Karpas-422 (cell line): ENCODE measurements around the gene SYCP2L. TPM values are rescaled to one million over a fixed set of nuclear protein-coding genes. Genes with fewer than 3 reads are reported as not detected.
"Not testable (repeated sequence)": the region's sequence is repeated elsewhere in the genome, so short reads cannot be mapped to it uniquely, and the experiment has no call there.

ENCODE experiments used
- DNase-seq: peaks from one replicate; pipeline ENCODE4 v3.0.0-alpha.2; 2015
- H2AFZ ChIP-seq: fragments of 200-600 bp; sonication (generic); 2 replicates; pipeline ENCODE4 v1.6.1; 2014; ENCODE audit warnings: antibody characterized with exemption, low read length, mixed read lengths
- H3K27ac ChIP-seq: fragments of 200-600 bp; sonication (generic); 2 replicates; pipeline ENCODE4 v1.5.1; 2014; ENCODE audit warnings: mild to moderate bottlenecking, low read length, moderate library complexity
- H3K27me3 ChIP-seq: fragments of 200-600 bp; sonication (generic); 2 replicates; pipeline ENCODE4 v1.6.1; 2014; ENCODE audit warnings: low read length, mixed read lengths
- H3K36me3 ChIP-seq: fragments of 200-600 bp; sonication (generic); 2 replicates; pipeline ENCODE4 v1.6.1; 2014; ENCODE audit warnings: low read length, mixed read lengths; ENCODE audit not compliant: insufficient read depth
- H3K4me1 ChIP-seq: fragments of 200-600 bp; sonication (generic); 2 replicates; pipeline ENCODE4 v1.6.1; 2014; ENCODE audit warnings: mild to moderate bottlenecking, low read length, mixed read lengths
- H3K4me2 ChIP-seq: fragments of 200-600 bp; sonication (generic); 2 replicates; pipeline ENCODE4 v1.6.1; 2014; ENCODE audit warnings: low read length, low read depth, mild to moderate bottlenecking; ENCODE audit not compliant: poor library complexity, severe bottlenecking
- H3K4me3 ChIP-seq: fragments of 200-600 bp; sonication (generic); 2 replicates; pipeline ENCODE4 v1.5.1; 2014; ENCODE audit warnings: mild to moderate bottlenecking, antibody characterized with exemption, low read length, mixed read lengths
- H3K79me2 ChIP-seq: fragments of 200-600 bp; sonication (generic); 2 replicates; pipeline ENCODE4 v1.6.1; 2014; ENCODE audit warnings: mild to moderate bottlenecking, low read length, mixed read lengths
- H3K9ac ChIP-seq: fragments of 200-600 bp; sonication (generic); 2 replicates; pipeline ENCODE4 v1.6.0; 2014; ENCODE audit warnings: low read length
- H3K9me2 ChIP-seq: fragments of 200-600 bp; sonication (generic), shearing (Covaris generic); replicated peaks from 2 replicates; pipeline ENCODE4 v1.6.0; 2014; ENCODE audit warnings: mild to moderate bottlenecking, low read length, moderate library complexity; ENCODE audit not compliant: insufficient read depth
- H3K9me3 ChIP-seq: fragments of 300-700, 200-600 bp; sonication (generic); 2 replicates; pipeline ENCODE4 v1.6.1; 2014; ENCODE audit warnings: low read length, mixed read lengths
- H4K20me1 ChIP-seq: fragments of 200-600 bp; sonication (generic); 2 replicates; pipeline ENCODE4 v1.6.1; 2014; ENCODE audit warnings: mild to moderate bottlenecking, antibody characterized with exemption, low read length, low read depth; ENCODE audit not compliant: insufficient read depth
- total RNA-seq: library from RNA; depleted of rRNA; stranded (reverse); fragments of >200 nt; shearing (Covaris generic); gene quantifications from 2 replicates; pipeline ENCODE4 v1.2.3, GENCODE V29; 2014; ENCODE audit warnings: low replicate concordance

SYCP2L gene
- total RNA-seq, 1 experiment from 2014 or later = not detected

DNA sequence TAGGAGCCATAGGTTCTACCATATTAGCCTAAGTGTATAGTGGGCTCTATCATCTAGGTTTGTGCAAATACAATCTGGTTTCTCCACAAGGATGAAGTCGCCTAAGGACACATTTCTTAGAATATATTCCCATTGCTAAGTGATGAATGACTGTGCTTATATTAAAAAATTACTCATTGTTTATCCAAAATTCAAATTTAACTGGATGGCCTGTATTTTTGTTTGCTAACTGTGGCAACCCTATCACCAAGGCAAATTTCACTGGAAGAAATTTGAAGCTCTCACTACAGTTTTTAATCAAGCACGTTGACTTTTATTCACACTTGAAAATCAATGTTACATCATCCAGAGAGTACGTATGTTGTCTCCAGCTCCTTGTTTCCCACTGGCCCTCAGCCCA, 18.9 kb upstream of the SYCP2L start:
- Histone ChIP-seq H3K4me1 (no peaks in the 10 kb centered on the region), H3K79me2 (no peaks in the 10 kb centered on the region), H3K9me3 (no peaks in the 10 kb centered on the region), H4K20me1 (no peaks in the 10 kb centered on the region), H3K27me3 (no peaks in the 10 kb centered on the region), H3K27ac (no peak overlapping the region), H3K36me3 (no peaks in the 10 kb centered on the region), H3K4me3 (no peak overlapping the region), H3K9ac (no peak overlapping the region), H2AFZ (no peak overlapping the region), H3K4me2 (no peak overlapping the region), H3K9me2 (no peaks in the 10 kb centered on the region)
- DNase-seq = no peak

DNA sequence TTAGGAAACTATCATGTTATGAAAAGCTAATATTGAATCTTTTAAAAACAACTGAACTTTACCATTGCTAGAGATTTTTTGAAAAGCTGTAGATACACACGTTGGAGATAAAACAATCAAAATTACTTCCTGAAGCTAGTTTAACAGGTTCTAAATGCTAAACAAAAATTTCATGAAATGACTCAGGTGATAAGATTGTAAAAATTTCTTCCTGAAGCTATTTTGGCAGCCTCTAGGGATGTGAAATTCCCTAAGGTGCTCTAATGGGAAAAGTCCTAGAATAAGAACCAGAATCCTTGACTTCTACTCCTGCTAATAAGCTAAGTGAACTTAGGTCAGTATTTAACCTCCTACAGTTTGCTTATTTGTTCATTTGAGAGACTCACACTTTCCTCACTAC, 13.5 kb upstream of the SYCP2L start:
- Histone ChIP-seq H3K9me3 (no peaks in the 10 kb centered on the region), H4K20me1 (no peaks in the 10 kb centered on the region), H3K4me1 (no peaks in the 10 kb centered on the region), H3K27ac (no peak overlapping the region), H3K36me3 (no peaks in the 10 kb centered on the region), H3K9me2 (no peaks in the 10 kb centered on the region), H3K79me2 (no peaks in the 10 kb centered on the region), H3K4me3 (no peak overlapping the region), H2AFZ (no peak overlapping the region), H3K9ac (no peak overlapping the region), H3K27me3 (no peaks in the 10 kb centered on the region), H3K4me2 (no peak overlapping the region)
- DNase-seq = no peak

DNA sequence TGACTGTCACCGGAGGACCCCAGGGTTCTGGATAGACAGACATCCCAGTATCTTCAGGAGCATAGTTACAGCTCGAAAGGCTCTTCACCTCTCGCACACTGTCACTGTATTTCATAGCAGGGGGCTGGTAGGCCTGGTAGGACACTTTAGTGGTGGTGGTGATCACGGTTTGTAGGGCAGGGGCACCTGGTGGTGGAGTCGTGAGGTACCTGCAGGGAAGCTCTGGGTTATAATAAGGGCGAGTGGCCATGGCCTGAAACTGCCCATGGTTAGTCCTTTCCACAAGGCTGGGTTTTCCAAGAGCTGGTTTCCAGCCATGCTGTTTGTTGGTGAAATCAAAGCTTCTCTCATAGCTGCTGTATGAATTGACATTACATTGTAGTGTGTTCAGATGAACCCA, 12.6 kb upstream of the SYCP2L start:
- no peak for DNase-seq

DNA sequence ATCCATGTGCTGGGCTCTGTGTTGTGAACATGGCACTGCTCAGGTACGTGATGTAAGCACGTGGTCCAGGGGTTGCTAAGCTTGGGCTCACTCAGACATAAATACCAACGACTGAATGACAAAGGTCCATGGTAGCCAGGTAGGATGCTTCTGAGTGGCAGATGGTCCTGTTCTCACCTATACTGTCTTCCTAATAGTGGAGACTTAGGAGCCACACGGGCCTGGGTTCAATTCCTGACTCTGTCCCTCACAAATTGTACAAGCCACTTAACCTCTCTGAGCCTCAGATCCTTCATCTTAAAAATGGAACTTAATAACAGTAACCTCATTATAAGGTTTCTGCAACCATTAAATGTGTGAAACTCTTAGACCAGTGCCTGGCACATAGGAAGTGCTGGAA, 11.8 kb upstream of the SYCP2L start:
- no peaks in the 10 kb centered on the region for H3K79me2 ChIP-seq
- no peak overlapping the region for H3K27ac ChIP-seq
- no peaks in the 10 kb centered on the region for H3K27me3 ChIP-seq
- H3K9me3 ChIP-seq = no peaks in the 10 kb centered on the region
- no peaks in the 10 kb centered on the region for H3K9me2 ChIP-seq
- DNase-seq = no peak
- H3K9ac ChIP-seq = no peak overlapping the region
- no peak overlapping the region for H3K4me2 ChIP-seq
- H3K36me3 ChIP-seq = no peaks in the 10 kb centered on the region
- H3K4me1 ChIP-seq = no peaks in the 10 kb centered on the region
- no peak overlapping the region for H3K4me3 ChIP-seq
- no peak overlapping the region for H2AFZ ChIP-seq
- H4K20me1 ChIP-seq = no peaks in the 10 kb centered on the region

More for the DNA sequence above, 12.6 kb upstream of the SYCP2L start:
- Histone ChIP-seq H3K27ac (no peak overlapping the region), H3K9ac (no peak overlapping the region), H3K4me1 (no peaks in the 10 kb centered on the region), H4K20me1 (no peaks in the 10 kb centered on the region), H3K36me3 (no peaks in the 10 kb centered on the region), H2AFZ (no peak overlapping the region), H3K4me3 (no peak overlapping the region), H3K9me3 (no peaks in the 10 kb centered on the region), H3K79me2 (no peaks in the 10 kb centered on the region), H3K27me3 (no peaks in the 10 kb centered on the region), H3K4me2 (no peak overlapping the region), H3K9me2 (no peaks in the 10 kb centered on the region)

DNA sequence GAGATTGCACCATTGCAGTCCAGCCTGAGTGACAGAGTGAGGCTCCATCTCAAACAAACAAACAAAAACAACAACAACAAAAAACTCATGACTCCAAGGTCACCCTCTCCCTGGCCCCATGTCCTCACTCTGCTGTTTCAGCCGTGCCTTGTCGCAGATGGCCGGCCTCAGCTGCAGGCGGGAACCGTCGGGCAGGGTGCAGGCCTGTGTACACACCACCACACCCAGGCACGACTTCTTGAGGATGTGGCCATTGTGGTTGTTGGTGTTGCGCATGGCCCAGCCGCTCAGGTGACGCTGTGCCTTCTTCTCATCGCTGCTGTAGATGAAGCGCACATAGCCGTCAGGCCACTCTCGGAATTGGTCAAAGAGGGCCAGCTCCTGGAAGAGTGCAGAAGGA, 9.8 kb upstream of the SYCP2L start:
- H3K79me2 ChIP-seq = no peaks in the 10 kb centered on the region
- H3K36me3 ChIP-seq = no peaks in the 10 kb centered on the region
- H3K27me3 ChIP-seq = no peaks in the 10 kb centered on the region
- no peaks in the 10 kb centered on the region for H3K4me1 ChIP-seq
- H4K20me1 ChIP-seq = no peaks in the 10 kb centered on the region
- H3K9me2 ChIP-seq = no peaks in the 10 kb centered on the region
- H3K27ac ChIP-seq = no peak overlapping the region
- no peak overlapping the region for H3K9ac ChIP-seq
- H3K9me3 ChIP-seq = no peaks in the 10 kb centered on the region
- no peak overlapping the region for H3K4me2 ChIP-seq
- no peak overlapping the region for H2AFZ ChIP-seq
- no peak for DNase-seq
- no peak overlapping the region for H3K4me3 ChIP-seq

DNA sequence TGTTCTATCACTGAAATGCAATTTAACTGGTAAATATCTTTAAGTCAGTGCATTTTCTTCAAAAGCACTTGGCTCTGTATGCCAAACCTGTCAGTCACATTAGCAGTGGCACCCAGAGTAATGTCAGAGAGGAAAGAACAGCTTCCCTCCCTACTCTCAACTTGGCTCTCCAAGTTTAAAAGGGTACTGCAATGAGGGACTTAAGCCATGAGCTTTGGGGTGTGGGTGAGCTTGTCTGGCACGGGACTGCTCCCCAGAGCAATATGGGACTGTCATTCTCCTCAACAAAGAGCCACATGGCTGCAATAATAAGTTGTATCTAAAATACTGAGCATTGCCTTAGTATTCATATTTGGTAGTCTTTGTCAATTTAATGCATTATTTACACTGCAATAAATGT, 9.0 kb upstream of the SYCP2L start:
- DNase-seq = no peak
- H3K4me1 ChIP-seq = no peaks in the 10 kb centered on the region
- H3K9me3 ChIP-seq = no peaks in the 10 kb centered on the region
- no peaks in the 10 kb centered on the region for H3K79me2 ChIP-seq
- H3K27ac ChIP-seq = no peak overlapping the region
- H3K36me3 ChIP-seq = no peaks in the 10 kb centered on the region
- H3K9ac ChIP-seq = no peak overlapping the region
- no peaks in the 10 kb centered on the region for H3K27me3 ChIP-seq
- no peak overlapping the region for H3K4me3 ChIP-seq
- no peak overlapping the region for H3K4me2 ChIP-seq
- no peak overlapping the region for H2AFZ ChIP-seq
- H3K9me2 ChIP-seq = no peaks in the 10 kb centered on the region
- H4K20me1 ChIP-seq = no peaks in the 10 kb centered on the region

DNA sequence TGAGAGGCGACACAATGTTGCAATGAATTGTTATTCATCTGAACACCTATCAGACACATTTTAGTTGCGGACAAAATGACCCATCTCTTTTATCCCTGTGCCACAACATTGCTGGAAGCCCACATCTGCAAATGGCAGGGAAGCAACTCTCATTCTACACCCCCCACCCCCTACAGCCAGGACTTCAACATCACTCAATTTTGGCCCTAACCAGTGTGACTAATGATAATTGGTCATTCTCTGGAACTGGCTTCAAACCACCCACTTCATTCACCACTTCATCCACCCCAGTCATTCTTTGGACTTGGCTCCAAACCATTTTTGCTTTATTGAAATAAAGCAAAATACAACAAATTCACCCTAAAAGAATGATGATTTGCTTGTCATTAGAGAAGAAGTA, 6.5 kb upstream of the SYCP2L start:
- Histone ChIP-seq H3K27me3 (no peaks in the 10 kb centered on the region), H3K9me2 (no peaks in the 10 kb centered on the region), H3K4me1 (no peaks in the 10 kb centered on the region), H3K79me2 (no peaks in the 10 kb centered on the region), H3K36me3 (no peaks in the 10 kb centered on the region), H3K9me3 (no peaks in the 10 kb centered on the region), H3K4me2 (no peak overlapping the region), H2AFZ (no peak overlapping the region), H3K27ac (no peak overlapping the region), H3K4me3 (no peak overlapping the region), H3K9ac (no peak overlapping the region), H4K20me1 (no peaks in the 10 kb centered on the region)
- no peak for DNase-seq

DNA sequence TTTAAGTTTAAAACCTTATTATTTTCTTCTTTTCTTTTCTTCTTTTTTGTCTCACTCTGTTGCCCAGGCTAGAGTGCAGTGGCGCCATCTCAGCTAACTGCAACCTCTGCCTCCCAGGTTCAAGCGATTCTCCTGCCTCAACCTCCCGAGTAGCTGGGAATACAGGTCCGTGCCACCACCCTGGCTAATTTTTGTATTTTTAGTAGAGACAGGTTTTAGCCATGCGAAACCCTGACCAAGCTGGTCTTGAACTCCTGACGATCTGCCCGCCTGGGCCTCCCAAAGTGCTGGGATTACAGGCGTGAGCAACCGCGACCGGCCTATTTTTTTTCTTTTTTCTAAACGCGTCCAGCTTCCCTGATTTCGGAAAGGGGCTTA, 4.6 kb upstream of the SYCP2L start:
- H3K36me3 ChIP-seq, DNase-seq, H3K27ac ChIP-seq, H4K20me1 ChIP-seq, H3K4me2 ChIP-seq, H2AFZ ChIP-seq, H3K9me3 ChIP-seq, H3K4me3 ChIP-seq, H3K4me1 ChIP-seq, H3K27me3 ChIP-seq, H3K9me2 ChIP-seq, H3K9ac ChIP-seq, H3K79me2 ChIP-seq: not testable (repeated sequence)

DNA sequence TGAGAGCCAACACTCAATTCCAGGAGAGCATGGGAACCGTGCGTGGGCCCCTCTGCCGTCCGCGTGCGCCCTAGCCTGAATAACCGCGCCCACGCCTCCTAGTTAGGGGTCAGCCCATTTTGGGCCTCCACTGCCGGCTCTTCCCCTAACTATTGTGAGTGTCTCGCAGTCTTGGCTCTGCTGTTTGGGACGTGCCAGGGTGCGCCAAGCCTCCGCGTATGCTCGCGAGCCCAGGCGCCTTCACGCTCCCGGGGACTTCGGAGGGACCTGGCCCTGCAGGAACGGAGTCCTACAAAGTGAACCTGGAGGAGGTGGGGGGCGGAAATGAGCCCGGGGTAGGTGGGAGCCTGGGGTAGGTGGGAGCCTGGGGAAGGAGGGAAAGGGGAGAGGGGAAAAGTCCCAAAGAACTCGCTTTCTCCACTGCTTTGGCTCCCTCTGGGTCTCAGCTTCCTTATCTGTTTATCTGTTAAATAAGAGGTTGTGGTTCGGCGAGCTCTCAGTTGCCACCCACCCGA, 4.1 kb upstream of the SYCP2L start:
- DNase-seq = no peak
- Histone ChIP-seq H3K4me2 (no peak overlapping the region), H3K9ac (no peak overlapping the region), H3K36me3 (no peaks in the 10 kb centered on the region), H4K20me1 (no peaks in the 10 kb centered on the region), H3K9me3 (no peaks in the 10 kb centered on the region), H3K4me1 (no peaks in the 10 kb centered on the region), H3K79me2 (no peaks in the 10 kb centered on the region), H3K4me3 (no peak overlapping the region), H3K27ac (no peak overlapping the region), H3K27me3 (no peaks in the 10 kb centered on the region), H2AFZ (no peak overlapping the region), H3K9me2 (no peaks in the 10 kb centered on the region)
